M059J (cell line): ENCODE measurements around the gene NBEA. TPM values are rescaled to one million over a fixed set of nuclear protein-coding genes. Genes with fewer than 3 reads are reported as not detected.

ENCODE experiments used
- DNase-seq: peaks from one replicate; pipeline ENCODE4 v3.0.0-alpha.2; 2012; ENCODE audit warnings: low read depth
- total RNA-seq: library from RNA; depleted of rRNA; stranded (reverse); fragments of >200 nt; shearing (Covaris generic); gene quantifications from 2 replicates; pipeline ENCODE4 v1.2.3, GENCODE V29; 2014

The NBEA gene
- total RNA-seq, 1 experiment from 2014 or later = 6.4 TPM

- no peak for DNase-seq
These were observed 559.7 kb downstream of the NBEA start for GRCh38 chr13:35501661-35502235.

- no peak for DNase-seq
These were observed 560.4 kb downstream of the NBEA start for GRCh38 chr13:35502456-35502855.

- DNase-seq = peak; percentile 94
These were observed 570.3 kb downstream of the NBEA start for GRCh38 chr13:35512271-35512920.

- DNase-seq = no peak
These were observed 572.0 kb downstream of the NBEA start for GRCh38 chr13:35514061-35514477.

GRCh38 chr13:35514801-35515502 is 572.9 kb downstream of the NBEA start:
- DNase-seq = no peak

GRCh38 chr13:35518337-35518946 is 576.4 kb downstream of the NBEA start:
- DNase-seq = peak; percentile 76

- no peak for DNase-seq
These were observed 582.1 kb downstream of the NBEA start for GRCh38 chr13:35524171-35524570.

- DNase-seq = no peak
These were observed 584.5 kb downstream of the NBEA start for GRCh38 chr13:35526577-35526976.

- no peak for DNase-seq
These were observed 585.4 kb downstream of the NBEA start for GRCh38 chr13:35527451-35527850.

- no peak for DNase-seq
These were observed 588.1 kb downstream of the NBEA start for GRCh38 chr13:35530147-35530546.

GRCh38 chr13:35530581-35530980 is 588.5 kb downstream of the NBEA start:
- DNase-seq = no peak

GRCh38 chr13:35531526-35531925 is 589.5 kb downstream of the NBEA start:
- no peak for DNase-seq

GRCh38 chr13:35534343-35534742 is 592.3 kb downstream of the NBEA start:
- no peak for DNase-seq

GRCh38 chr13:35548790-35549189 is 606.7 kb downstream of the NBEA start:
- DNase-seq = no peak

- peak; percentile 84 for DNase-seq
These were observed 607.4 kb downstream of the NBEA start for GRCh38 chr13:35549481-35549880.

- no peak for DNase-seq
These were observed 610.2 kb downstream of the NBEA start for GRCh38 chr13:35552172-35552844.

- DNase-seq = no peak
These were observed 613.0 kb downstream of the NBEA start for GRCh38 chr13:35554972-35555623.

GRCh38 chr13:35557475-35557874 is 615.4 kb downstream of the NBEA start:
- no peak for DNase-seq

- DNase-seq = no peak
These were observed 619.5 kb downstream of the NBEA start for GRCh38 chr13:35561540-35561939.

GRCh38 chr13:35565273-35565672 is 623.2 kb downstream of the NBEA start:
- DNase-seq = no peak

GRCh38 chr13:35566340-35566739 is 624.3 kb downstream of the NBEA start:
- DNase-seq = no peak
